Caco-2 (cell line): ENCODE measurements around the gene NABP2. TPM values are rescaled to one million over a fixed set of nuclear protein-coding genes. Genes with fewer than 3 reads are reported as not detected.

ENCODE experiments used
- BruUV-seq: library from RNA; stranded (reverse); fragments of 400-500 nt; replicated peaks from 2 replicates; lab custom pipeline; 2021; lab: Mats Ljungman, UMichigan
- CTCF ChIA-PET: fragments of 300-600 bp; sonication (Branson Sonifier 250); formaldehyde crosslinking; loops from one replicate; lab custom pipeline; 2022; ENCODE audit warnings: antibody characterized with exemption; lab: Charles Lee
- POLR2A ChIA-PET: fragments of 300-600 bp; sonication (Branson Sonifier 250); formaldehyde crosslinking; loops from one replicate; lab custom pipeline; 2022; ENCODE audit warnings: antibody characterized with exemption; lab: Charles Lee
- DNase-seq, 2 experiments: peaks; one replicate each; pipeline versions ENCODE4 v3.0.0 to v3.0.0-alpha.2; 2020 to 2022
- H3K27me3 ChIP-seq: replicated peaks from 2 replicates; pipeline ENCODE4 v1.6.0; 2011; ENCODE audit warnings: low read length; ENCODE audit not compliant: control insufficient read depth, insufficient read depth
- H3K36me3 ChIP-seq: 2 replicates; pipeline ENCODE4 v1.5.1; 2011; ENCODE audit warnings: low read length; ENCODE audit not compliant: control insufficient read depth, insufficient read depth
- H3K4me1 ChIP-seq: fragments of 250-450 bp; sonication (Bioruptor Pico); 2 replicates; pipeline ENCODE4 v1.5.1; 2020; ENCODE audit warnings: mild to moderate bottlenecking
- H3K4me3 ChIP-seq: 2 replicates; pipeline ENCODE4 v1.5.1; 2011; ENCODE audit warnings: low read depth, mild to moderate bottlenecking, control low read depth, low read length
- H3K9me3 ChIP-seq: fragments of 250-450 bp; sonication (Bioruptor Pico); 2 replicates; pipeline ENCODE4 v1.5.1; 2020; ENCODE audit warnings: mild to moderate bottlenecking, moderate library complexity
- H3K27ac Mint-ChIP-seq: one replicate; pipeline ENCODE4 v1.8.0; 2022; ENCODE audit warnings: mixed read lengths; ENCODE audit not compliant: unreplicated experiment
- H3K27me3 Mint-ChIP-seq: one replicate; pipeline ENCODE4 v1.8.0; 2022; ENCODE audit warnings: mixed read lengths; ENCODE audit not compliant: insufficient read depth, unreplicated experiment
- H3K36me3 Mint-ChIP-seq: one replicate; pipeline ENCODE4 v1.8.0; 2022; ENCODE audit warnings: mild to moderate bottlenecking, mixed read lengths; ENCODE audit not compliant: insufficient read depth, unreplicated experiment
- H3K4me1 Mint-ChIP-seq: one replicate; pipeline ENCODE4 v1.8.0; 2022; ENCODE audit warnings: low read depth, mixed read lengths; ENCODE audit not compliant: unreplicated experiment
- H3K4me3 Mint-ChIP-seq: one replicate; pipeline ENCODE4 v1.8.0; 2022; ENCODE audit warnings: mild to moderate bottlenecking, moderate library complexity, mixed read lengths; ENCODE audit not compliant: unreplicated experiment
- H3K9me3 Mint-ChIP-seq: one replicate; pipeline ENCODE4 v1.8.0; 2022; ENCODE audit warnings: mixed read lengths; ENCODE audit not compliant: unreplicated experiment
- CTCF ChIP-seq, 2 experiments: fragments of 200-600 bp in 1 of 2; IDR thresholded peaks; 1 replicate in 1 of 2; 2 replicates in 1 of 2; pipeline versions ENCODE4 v1.5.1 to v1.8.0; 2011 to 2022; ENCODE audit warnings: antibody characterized with exemption in 1 of 2, control low read depth in 1 of 2, inconsistent platforms in 1 of 2, low read depth in 1 of 2, low read length in 1 of 2, mild to moderate bottlenecking in 1 of 2, moderate library complexity in 1 of 2; ENCODE audit not compliant: insufficient read depth in 1 of 2, severe bottlenecking in 1 of 2, unreplicated experiment in 1 of 2
- intact Hi-C: fragments of 100-400 bp; cut with micrococcal nuclease; formaldehyde crosslinking; loops from one replicate; pipeline ENCODE4 v1.10.0; 2022; ENCODE audit not compliant: unreplicated experiment
- total RNA-seq: library from RNA; stranded (reverse); gene quantifications from 2 replicates; pipeline ENCODE4 v1.2.3, GENCODE V29; 2022

The NABP2 gene
- total RNA-seq, 1 experiment from 2014 or later = 32.1 TPM

DNA sequence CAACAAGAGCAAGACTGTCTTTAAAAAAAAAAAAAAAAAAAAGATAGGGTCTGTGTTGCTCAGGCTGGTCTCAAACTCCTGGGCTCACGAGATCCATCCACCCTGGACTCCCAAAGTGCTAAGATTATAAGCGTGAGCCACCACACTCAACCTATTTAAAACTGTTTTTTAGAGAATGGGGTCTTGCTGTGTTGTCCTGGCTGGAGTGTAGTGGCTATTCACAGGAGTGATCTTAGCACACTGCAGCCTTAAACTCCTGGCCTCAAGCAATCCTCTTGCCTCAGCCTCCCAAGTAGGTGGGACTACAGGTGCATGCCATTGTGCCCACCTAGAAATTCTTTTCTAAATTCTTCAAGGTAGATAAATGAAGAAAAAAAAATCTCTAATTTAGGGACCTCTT, 50.2 kb downstream of the NABP2 start:
- intact Hi-C loops = loop anchor here (5.0 kb wide), 1 partner anchor 82 kb away; no protein-coding TSS in a partner anchor
- H3K4me3 ChIP-seq = no peak overlapping the region
- H3K4me1 ChIP-seq = no peaks in the 10 kb centered on the region
- no peak overlapping the region for H3K27ac Mint-ChIP-seq
- no peaks in the 10 kb centered on the region for H3K27me3 Mint-ChIP-seq
- no peak overlapping the region for H3K4me3 Mint-ChIP-seq
- no peak for DNase-seq
- no peaks in the 10 kb centered on the region for H3K4me1 Mint-ChIP-seq
- no TSS peak for BruUV-seq
- TF ChIP-seq CTCF (IDR thresholded peaks at IDR 0.05; ENCODE audit: insufficient read depth in 1 of 2, low read depth in 1 of 2, low read length in 1 of 2, severe bottlenecking in 1 of 2, unreplicated experiment in 1 of 2) = no peak
- H3K36me3 ChIP-seq = no peaks in the 10 kb centered on the region; the same call in none of the 2 replicates
- H3K9me3 ChIP-seq = no peaks in the 10 kb centered on the region
- no peaks in the 10 kb centered on the region for H3K27me3 ChIP-seq
- peaks cover 88% of the 10 kb centered on the region for H3K36me3 Mint-ChIP-seq
- H3K9me3 Mint-ChIP-seq = no peaks in the 10 kb centered on the region
- CTCF ChIA-PET = no interaction called here
- POLR2A ChIA-PET = interaction anchor here (0.7 kb wide), 1 partner anchor 17 kb away, joined by 3 read pairs; no protein-coding TSS in a partner anchor

- ChIA-PET POLR2A (interaction anchor here (0.6 kb wide), 1 partner anchor 151 kb away, joined by 7 read pairs; no protein-coding TSS in a partner anchor), CTCF (no interaction called here)
- H3K4me1 Mint-ChIP-seq = no peaks in the 10 kb centered on the region
- H3K4me3 ChIP-seq = no peak overlapping the region
- no peaks in the 10 kb centered on the region for H3K9me3 ChIP-seq
- no peaks in the 10 kb centered on the region for H3K9me3 Mint-ChIP-seq
- TF ChIP-seq CTCF (IDR thresholded peaks at IDR 0.05; ENCODE audit: insufficient read depth in 1 of 2, low read depth in 1 of 2, low read length in 1 of 2, severe bottlenecking in 1 of 2, unreplicated experiment in 1 of 2) = no peak
- no peaks in the 10 kb centered on the region for H3K27me3 Mint-ChIP-seq
- H3K36me3 Mint-ChIP-seq = peaks cover 90% of the 10 kb centered on the region
- H3K36me3 ChIP-seq = peaks cover 1% of the 10 kb centered on the region
- no peak for DNase-seq
- no TSS peak for BruUV-seq
- no peaks in the 10 kb centered on the region for H3K27me3 ChIP-seq
- no peaks in the 10 kb centered on the region for H3K4me1 ChIP-seq
- intact Hi-C loops = no loop called here
- H3K4me3 Mint-ChIP-seq = no peak overlapping the region
- no peak overlapping the region for H3K27ac Mint-ChIP-seq
These were observed 54.8 kb downstream of the NABP2 start for GRCh38 chr12:56278905-56279304.

Other genes starting within 250 kb of the NABP2 start
- 37.9 and 40.8 TPM in 2 replicates for gene SUOX, start 227.1 kb upstream of the NABP2 start, total RNA-seq
- gene IKZF4, start 203.3 kb upstream of the NABP2 start, total RNA-seq = 15.6 and 15.7 TPM in 2 replicates
- 50.2 and 60.4 TPM in 2 replicates for gene RPS26, start 182.4 kb upstream of the NABP2 start, total RNA-seq
- 101 and 109 TPM in 2 replicates for gene ERBB3, start 144.2 kb upstream of the NABP2 start, total RNA-seq
- gene PA2G4, start 119.8 kb upstream of the NABP2 start, total RNA-seq = 178 and 190 TPM in 2 replicates
- 3,009 and 3,051 TPM in 2 replicates for gene RPL41, start 107.7 kb upstream of the NABP2 start, total RNA-seq
- gene ZC3H10, start 106.1 kb upstream of the NABP2 start, total RNA-seq = 3.5 and 4.4 TPM in 2 replicates
- gene ESYT1, start 96.1 kb upstream of the NABP2 start, total RNA-seq = 70.4 and 79.0 TPM in 2 replicates
- 40.5 and 44.8 TPM in 2 replicates for gene MYL6B, start 71.8 kb upstream of the NABP2 start, total RNA-seq
- 960 and 1,174 TPM in 2 replicates for gene MYL6, start 66.0 kb upstream of the NABP2 start, total RNA-seq
- gene SMARCC2, start 34.9 kb upstream of the NABP2 start, total RNA-seq = 89.1 and 94.8 TPM in 2 replicates
- gene RNF41, start 2.4 kb upstream of the NABP2 start, total RNA-seq = 48.0 and 53.4 TPM in 2 replicates
- 83.1 and 110 TPM in 2 replicates for gene SLC39A5, start 5.7 kb downstream of the NABP2 start, total RNA-seq
- 34.6 and 46.3 TPM in 2 replicates for gene ANKRD52, start 34.0 kb downstream of the NABP2 start, total RNA-seq
- 16.7 and 18.4 TPM in 2 replicates for gene COQ10A, start 42.6 kb downstream of the NABP2 start, total RNA-seq
- 241 and 263 TPM in 2 replicates for gene CS, start 76.0 kb downstream of the NABP2 start, total RNA-seq
- gene CNPY2, start 91.6 kb downstream of the NABP2 start, total RNA-seq = 204 and 208 TPM in 2 replicates
- gene PAN2, start 109.7 kb downstream of the NABP2 start, total RNA-seq = 25.7 and 30.0 TPM in 2 replicates
- 0.48 TPM in 1 of 2 replicates, not detected in the other for gene IL23A, start 114.5 kb downstream of the NABP2 start, total RNA-seq
- 76.7 and 79.5 TPM in 2 replicates for gene STAT2, start 135.8 kb downstream of the NABP2 start, total RNA-seq
- gene APOF, start 138.5 kb downstream of the NABP2 start, total RNA-seq = 0.18 and 0.23 TPM in 2 replicates
- 40.1 and 43.2 TPM in 2 replicates for gene TIMELESS, start 225.1 kb downstream of the NABP2 start, total RNA-seq
- gene MIP, start 230.3 kb downstream of the NABP2 start, total RNA-seq = not detected in 2 replicates
- gene SPRYD4, start 244.2 kb downstream of the NABP2 start, total RNA-seq = 2.8 TPM in 2 replicates